NCI-H1694 treated with DMSO at 0.1 percent for 48 hours (cell line): ENCODE measurements around the gene GAK.

Experiments used
- DNase-seq: peaks from one replicate; lab custom pipeline; 2025; lab: John Stamatoyannopoulos, UW

The GAK gene

DNA sequence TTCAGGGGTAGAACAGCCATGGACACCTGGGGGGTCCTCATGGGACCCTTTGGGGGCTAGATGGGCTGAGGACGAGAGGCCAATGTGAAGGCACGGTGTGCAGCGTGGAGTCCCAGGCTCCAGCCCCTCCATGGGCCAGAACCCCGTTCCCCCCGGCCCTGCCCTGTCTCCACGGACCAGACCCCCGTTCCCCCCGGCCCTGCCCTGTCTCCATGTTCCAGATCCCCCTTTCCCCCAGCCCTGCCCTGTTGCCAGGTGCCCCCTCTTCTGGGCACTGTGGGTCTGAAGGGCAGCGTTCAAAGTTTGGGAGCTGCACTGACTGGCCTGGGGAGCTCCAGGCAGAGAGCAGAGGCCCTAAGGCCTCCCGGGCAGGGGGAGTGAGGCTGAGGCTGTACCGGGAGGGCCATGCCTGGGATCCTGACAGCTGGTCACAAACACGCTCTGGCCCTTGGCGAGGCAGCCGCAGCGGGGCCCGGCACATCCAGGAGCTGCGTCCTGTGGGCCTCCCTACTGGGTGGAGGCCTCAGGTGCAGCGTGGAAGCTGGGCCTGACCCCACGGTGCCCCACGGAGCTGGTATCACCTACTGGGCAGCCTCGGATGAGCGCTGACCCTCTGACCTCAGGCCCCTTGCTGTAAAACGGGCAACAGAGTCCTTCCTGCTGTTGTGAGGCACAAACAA, 32.4 kb upstream of the GAK start:
- no peak for DNase-seq

DNA sequence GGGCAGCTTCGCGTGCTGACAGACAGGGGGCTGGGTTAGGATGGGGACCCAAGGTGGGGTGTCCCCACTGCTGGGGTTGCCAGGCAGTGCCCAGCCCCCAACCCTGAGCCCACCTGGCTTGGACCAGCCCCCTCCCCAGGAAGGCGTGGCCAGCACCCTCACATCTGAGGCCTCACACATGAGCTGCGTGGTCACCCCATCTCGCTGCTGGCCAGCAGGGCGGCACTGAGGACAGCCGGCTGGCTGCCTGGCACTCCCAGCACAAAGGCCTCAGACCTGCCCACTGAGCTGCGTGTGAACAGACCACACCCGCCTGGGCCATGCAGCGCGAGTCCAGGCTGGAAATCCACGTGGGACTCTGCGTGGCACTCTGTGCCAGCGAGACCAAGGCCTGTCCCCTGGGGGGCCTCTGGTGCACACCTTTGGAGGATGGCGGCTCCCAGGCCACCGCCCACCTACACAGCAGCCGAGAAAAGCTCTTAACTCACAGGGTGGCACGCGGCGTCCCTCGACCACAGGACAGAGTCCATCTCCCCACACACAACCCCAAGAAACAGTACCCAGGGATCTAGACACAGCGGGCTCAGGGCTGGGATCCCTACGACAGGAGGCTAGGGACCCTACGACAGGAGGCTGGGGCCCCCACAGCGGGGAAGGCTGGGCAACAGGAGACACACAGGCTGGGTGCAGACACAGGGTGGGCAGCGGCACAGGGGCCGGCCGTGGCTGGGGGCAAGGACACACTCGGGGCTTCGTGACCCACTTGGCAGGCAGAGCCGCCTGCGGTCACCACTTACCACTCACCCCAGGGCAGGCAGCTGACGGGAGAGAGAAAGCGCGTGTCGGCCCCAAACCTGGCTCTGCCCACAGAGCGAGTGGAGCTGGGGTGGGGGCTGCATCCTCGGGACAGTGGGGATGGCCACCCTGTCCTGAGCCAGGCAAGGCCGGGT, 31.4 kb upstream of the GAK start:
- no peak for DNase-seq

DNA sequence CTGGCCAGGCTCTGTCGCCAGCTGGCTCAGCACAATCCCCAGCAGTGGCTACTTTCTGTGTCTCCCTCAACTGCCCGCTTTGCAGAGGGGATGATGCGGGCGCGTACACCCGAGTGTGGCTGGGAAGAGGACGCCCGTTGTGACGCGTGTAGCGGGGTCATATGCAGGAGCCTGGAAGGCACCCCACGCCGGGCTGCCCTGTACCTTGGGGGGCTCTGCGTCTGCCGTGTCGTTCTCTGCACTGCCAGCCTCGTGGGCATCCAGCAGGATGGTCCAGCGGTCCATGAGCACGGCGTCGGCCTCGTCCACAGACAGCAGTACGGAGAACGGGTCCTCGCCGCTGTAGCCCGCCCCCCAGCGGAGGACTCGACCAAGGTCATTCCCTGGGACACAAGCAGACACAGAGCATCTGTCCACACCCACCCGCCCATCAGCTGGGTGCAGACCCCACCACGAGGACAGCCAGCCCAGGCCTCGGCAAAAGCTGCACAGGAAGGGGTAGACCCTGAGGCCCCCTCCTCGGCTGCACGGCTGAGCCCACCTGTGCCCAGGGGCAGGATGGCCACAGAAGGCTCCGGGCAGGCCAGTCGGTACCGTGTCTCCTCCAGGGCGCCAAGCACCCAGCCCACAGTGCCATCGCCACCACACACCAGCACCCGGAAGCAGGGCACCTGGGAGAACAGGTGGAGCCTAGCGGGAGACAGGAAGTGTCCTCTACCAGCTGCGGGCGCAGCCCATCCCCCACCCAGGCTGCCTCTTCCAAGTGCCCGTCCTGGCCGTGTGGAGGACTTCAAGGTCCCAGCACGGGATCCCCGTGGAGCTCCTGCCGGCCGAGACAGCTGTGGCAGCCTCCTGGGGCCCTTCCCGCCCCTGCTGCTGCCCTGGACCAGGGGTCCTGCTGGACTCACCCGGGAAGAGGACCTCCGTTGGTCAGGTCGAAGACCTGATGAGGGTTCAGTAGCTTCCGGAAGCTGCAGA, 30.4 kb upstream of the GAK start:
- DNase-seq, result no peak

DNA sequence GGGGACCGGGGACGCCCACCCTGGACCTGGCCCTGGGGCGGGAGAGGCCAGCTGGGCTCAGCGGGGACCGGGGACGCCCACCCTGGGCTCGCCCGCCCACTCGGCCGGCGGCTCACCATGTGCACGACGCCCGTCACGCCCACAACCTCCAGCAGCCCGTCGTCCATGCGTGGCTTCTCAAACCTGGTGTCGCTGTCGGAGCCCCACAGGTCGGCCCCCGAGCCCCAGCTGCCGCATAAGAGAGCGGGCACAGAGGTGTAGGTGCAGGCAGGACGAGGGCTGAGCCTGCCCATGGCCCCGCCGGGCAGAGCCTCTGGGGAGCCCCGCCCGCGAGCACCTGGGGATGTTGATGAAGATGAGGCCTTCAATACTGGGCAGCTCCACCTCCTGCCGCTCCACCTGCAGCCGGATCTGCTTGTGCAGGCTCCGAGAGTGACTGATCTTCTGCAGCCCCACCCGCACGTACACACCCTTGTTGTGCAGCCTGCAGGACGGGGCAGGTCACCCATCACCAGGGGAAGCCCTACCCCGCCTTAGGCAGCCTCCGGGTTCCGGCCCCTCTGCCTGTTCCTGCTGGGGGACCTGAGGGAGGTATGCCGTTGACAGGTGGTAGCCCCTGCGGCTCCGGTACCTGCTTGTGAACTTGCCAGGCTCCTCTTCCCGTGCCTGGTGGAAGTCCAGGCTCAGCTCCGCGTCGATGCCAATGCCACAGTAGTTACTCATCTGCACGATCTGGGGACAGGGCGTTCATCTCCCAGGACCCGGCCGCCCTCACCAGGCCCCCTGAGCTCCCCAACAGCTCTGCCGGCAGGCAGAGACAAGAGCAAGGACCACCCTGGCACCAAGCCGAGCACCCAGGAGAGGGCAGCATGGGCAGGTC, 29.5 kb upstream of the GAK start:
- no peak for DNase-seq

DNA sequence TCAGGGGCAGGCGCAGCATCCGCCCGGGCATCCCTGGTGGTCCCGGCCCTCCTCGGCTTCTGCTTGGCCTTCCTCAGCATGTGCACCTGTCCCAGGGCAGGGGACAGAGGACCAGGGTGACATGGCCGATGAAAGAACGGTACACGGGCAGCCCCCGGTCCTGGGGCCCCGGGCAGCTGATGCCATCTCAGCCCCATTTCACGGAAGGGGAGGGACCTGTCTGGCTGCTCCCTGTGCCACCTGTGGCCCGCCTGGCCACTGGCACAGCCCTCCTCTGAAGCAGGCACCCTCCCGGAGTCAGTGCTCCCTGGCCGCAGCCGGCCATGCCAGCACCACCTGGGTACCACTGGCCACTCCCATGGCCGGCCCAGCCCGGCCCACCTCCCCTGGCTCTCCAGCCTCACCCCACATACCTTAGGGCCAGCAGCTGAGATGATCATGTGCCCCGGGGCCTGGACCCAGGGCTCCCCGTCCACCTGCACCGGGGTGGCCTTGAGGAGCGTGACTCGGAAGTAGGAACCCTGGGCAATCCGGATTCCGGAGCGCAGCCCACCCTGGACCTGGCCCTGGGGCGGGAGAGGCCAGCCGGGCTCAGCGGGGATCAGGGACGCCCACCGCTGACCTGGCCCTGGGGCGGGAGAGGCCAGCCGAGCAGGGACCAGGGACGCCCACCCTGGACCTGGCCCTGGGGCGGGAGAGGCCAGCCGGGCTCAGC, 28.7 kb upstream of the GAK start:
- DNase-seq, result no peak

DNA sequence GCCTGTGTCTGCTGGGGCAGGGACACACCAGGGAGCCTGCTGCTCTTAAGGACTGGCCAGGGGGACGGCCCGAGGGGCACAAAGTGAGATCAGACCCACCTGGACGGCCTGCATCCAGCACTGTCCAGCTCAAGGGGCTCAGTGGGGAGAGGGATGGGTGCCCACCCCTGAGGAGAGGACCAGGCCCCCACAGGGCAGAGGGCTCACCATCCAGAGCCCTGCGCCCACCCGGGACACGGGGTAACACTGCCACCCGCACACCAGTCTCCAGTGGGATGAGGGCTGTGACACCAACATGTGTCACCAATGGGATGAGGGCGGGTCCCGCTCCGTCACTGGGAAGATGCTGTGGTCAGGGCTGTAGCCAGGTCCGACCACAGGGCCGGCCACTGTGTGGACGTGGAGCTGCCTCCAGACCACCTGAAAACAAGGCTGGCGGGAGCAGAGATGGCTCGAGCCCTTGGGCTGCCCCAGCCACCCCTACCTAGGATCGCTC, 28.1 kb upstream of the GAK start:
- no peak for DNase-seq

DNA sequence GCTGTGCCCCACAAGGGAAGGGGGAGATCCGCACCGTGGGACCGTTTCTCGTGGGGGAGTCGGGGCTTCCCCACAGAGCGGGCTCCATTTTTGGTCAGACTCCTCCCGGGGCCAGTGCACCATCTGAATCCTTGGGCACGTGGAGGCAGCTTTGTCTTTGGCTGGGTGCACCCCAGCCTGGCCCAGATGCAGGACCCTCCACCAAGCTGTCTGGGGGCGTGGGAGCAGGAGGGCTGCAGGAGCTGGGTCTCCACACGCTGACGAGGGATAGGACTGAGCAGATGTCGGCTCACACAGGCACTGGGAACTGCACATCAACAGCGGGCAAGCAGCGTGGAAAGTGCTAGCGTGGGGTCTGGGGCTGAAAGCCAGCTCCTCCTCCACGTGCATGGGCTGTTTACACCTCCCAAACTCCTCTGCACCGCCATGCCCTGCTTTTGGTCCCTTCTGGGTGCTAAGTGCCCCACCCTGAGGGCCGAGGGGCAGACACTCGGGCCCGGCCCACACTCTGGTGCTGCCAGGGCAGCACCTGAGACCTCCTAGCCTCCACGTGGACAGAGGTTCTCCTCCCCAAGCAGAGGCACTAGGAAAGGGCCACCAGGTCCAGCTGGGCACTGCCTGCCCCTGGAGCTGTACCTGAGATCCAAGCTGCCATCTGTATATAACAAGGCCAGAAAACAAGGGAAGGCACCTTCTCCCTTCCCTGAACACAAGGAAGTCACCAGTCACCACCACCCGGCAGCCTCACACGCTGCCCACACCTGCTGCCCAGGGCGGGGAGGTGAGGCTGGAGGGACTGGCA, 27.4 kb upstream of the GAK start:
- DNase-seq, result no peak

DNA sequence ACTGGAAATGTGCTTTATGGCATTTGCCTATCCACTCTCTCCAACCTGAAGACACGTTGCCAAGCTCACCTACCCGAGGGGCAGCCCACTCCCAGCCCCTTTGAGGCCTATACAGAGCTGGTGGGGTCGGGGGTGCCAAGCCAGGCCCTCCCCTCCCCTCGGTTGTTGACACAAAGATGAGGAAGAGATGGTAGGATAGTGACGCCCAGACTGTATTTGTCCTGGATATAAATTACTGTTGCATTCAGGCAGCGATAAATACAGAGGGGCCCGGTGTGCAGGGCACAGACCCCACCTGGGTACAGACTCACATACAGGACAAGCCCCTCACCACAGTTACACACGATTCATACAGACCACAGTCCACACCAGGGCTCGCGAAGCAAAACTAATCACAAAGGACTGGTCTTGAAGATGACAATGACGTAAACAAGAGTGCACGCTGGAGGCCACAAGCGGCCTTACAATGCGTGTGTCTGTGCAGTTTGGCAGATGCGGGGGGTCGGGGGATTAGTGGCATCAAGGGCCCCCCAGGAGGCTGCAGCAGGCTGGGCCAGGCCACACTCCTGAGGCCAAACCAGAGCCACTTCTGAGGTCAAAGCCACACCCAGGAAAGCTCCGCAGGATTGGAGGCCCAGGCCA, 26.7 kb upstream of the GAK start:
- no peak for DNase-seq

DNA sequence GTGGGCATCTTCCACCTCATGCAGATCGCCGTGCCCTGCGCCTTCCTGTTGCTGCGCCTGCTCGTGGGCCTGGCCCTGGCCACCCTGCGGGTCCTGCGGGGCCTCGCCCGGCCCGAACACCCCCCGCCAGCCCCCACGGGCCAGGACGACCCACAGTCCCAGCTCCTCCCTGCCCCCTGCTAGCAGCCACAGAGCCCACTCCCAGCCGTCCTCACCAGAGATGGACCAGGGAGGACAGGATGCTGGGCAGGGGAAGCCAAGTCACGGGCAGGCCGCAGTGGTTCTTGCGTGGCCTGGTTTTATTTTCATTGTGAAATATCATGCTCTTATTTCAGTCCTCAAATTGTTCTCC, 26.2 kb upstream of the GAK start:
- no peak for DNase-seq

DNA sequence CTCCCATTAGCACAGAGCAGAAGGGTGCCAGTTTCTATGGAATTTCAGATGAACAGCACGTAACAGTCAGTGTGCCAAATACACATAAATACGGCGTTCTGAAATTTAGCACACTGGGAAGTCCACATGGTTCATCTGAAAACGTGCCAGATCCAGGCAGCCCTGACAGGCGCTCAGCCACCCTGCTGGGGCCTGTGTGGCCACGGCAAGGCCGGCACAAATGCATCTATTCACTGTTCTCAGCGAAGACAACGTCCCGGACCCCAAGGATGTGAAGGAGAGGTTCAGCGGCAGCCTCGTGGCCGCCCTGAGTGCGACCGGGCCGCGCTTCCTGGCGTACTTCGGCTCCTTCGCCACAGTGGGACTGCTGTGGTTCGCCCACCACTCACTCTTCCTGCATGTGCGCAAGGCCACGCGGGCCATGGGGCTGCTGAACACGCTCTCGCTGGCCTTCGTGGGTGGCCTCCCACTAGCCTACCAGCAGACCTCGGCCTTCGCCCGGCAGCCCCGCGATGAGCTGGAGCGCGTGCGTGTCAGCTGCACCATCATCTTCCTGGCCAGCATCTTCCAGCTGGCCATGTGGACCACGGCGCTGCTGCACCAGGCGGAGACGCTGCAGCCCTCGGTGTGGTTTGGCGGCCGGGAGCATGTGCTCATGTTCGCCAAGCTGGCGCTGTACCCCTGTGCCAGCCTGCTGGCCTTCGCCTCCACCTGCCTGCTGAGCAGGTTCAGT, 25.6 kb upstream of the GAK start:
- no peak for DNase-seq

DNA sequence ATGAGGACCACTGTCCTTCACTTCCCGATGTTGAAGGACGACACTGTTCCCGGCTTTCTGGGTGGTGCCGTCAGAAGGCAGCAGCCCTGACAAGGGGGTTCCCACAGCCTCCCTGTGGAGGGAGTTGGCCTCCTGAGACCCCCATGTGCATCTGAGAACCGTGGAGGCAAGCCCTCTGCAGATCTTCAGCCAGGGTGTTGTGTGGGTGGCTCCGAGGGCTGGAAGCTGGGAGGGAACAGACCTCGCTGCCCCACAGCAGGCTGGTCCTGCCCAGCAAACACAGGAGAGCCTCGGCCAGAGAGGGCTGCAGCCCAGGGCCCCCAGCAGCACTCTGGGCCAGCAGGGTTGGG, 25.1 kb upstream of the GAK start:
- no peak for DNase-seq

DNA sequence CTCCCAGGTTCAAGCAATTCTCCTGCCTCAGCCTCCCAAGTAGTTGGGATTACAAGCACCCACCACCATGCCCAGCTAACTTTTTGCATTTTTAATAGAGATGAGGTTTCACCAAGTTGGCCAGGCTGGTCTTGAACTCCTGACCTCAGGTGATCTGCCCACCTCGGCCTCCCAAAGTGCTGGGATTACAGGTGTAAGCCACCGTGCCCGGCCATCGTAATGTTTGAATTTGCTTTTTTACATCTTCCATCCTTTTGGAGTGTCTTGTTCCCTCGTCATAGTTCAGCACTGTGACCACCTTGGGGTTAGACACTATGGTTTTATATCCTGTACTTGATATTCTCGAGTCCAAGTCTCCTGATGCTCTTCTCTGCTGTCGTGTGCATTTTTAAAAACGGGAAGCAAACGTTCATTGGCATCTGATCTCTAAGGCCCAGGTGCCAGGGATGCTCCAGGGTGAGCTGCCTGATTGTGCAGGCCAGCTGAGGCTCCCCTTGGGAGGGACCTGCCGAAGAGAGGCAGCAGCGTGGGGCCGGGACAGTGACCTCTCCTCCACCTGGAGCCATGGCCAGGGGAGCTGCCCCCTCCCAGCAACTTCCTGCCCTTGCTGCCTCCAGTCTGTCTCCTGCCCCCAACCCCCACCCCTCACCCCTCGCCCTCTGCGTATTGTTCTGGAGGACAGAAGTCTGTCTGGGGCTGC, 24.6 kb upstream of the GAK start:
- DNase-seq, result no peak

DNA sequence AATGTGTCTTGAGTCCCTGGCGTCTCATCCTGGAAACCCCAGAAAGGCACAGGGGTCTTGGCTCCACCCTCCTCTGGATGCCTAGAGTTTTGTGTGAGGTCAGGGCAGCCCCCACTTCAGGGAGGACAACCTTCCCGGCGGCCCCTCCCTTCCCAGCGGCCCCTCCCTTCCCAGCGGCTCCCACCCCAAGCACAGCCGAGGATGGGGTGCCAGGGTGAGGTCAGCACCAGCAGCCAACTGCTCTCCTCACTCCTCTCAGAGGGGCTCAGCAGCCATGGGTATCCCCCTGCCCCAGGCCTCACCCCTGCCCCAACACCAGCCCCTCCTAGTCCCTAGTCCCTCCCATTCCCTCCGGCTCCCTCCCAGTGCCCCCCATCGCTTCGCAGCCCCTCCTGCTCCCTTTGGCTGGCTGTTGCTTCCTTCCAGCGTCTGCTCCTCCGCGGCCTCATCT, 23.8 kb upstream of the GAK start:
- DNase-seq, result no peak

DNA sequence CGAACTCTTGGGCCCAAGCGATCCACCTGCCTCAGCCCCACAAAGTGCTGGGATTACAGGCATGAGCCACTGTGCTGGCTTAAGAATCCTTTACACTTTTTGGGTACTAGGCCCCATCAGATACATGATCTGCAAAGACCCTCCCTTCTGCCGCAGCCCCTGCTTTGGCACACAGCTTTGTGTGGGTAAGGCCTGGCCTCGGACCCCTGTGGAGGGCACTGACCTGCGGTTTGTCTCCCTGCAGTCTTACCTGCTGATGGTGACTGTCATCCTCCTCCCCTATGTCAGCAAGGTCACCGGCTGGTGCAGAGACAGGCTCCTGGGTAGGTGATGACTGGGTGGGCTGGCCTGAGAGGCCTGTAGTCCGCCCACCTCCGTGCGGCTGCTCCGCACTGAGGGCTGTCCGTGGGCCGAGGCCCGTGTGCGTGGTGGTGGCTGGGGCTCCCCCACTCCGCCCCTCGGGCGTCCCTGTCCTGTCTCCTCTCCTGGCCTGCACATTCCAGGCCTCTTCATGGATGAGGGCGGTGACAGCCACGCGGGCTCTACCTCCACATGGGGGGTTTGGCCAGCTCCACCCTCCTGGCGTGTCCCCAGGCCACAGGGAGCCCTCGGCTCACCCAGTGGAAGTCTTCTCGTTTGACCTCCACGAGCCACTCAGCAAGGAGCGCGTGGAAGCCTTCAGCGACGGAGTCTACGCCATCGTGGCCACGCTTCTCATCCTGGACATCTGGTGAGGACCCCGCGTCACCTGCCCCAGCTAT, 23.2 kb upstream of the GAK start:
- DNase-seq, result no peak

DNA sequence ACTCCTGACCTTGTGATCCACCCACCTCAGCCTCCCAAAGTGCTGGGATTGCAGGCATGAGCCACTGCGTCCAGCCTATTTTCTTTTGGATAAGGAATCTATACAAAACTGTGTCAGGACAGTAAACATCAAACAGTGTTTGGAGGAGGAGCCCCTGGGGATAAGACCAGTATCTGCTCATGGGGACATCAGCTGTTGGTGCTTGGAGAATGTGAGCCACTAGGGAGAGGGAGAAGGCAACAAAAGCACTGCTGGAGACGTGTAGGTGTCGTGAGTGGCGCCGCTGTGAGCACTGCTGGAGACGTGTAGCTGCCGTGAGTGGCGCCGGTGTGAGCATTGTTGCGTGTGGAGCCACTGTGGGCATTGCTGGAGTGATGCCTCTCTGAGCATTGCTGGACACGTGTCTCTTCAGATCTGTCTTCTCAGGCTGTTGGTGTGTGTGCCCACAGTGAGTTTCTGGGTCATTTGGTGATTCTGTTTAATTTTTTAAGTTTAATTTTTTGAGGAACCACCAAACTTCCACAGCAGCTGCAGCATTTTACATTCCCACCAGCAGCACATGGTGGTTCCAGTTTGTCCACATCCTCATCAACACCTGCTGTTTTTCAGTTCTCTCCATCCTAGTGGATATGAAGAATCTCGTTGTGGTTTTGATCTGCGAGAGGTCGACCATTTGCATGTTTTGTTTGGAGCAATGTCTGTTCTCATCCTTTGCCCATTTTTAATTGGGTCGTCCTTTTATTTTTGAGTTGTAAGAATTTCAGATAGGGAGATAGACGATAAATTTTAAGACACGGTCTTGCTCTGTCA, 22.3 kb upstream of the GAK start:
- DNase-seq, result no peak

DNA sequence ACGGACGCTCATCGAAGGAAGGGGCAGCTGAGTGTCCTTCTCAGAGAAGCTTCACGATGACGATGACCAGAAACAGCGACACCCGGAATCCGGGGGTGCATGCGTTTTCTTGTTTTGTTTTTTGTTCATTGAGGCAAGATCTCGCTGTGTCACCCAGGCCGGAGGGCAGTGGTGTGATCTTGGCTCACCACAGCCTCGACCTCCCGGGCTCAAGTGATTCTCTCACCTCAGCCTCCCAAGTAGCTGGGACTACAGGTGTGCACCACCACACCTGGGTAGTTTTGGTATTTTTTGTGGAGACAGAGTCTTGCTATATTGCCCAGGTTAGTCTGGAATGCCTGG, 21.4 kb upstream of the GAK start:
- DNase-seq, result no peak
